ENCODE measurements around the gene DIAPH3.

Gene DIAPH3

GRCh38 chr13:59659981-59660380 is 503.7 kb downstream of the DIAPH3 start:
- no peak for DNase-seq

GRCh38 chr13:59658738-59659330 is 504.9 kb downstream of the DIAPH3 start:
- no peak for DNase-seq

- DNase-seq: no peak
Observed at GRCh38 chr13:59658027-59658737, 505.5 kb downstream of the DIAPH3 start.

GRCh38 chr13:59653916-59654315 is 509.8 kb downstream of the DIAPH3 start:
- DNase-seq: no peak

GRCh38 chr13:59651479-59651878 is 512.2 kb downstream of the DIAPH3 start:
- DNase-seq: no peak

GRCh38 chr13:59643906-59644626 is 519.7 kb downstream of the DIAPH3 start:
- no peak for DNase-seq

- no peak for DNase-seq
Observed at GRCh38 chr13:59643364-59643841, 520.3 kb downstream of the DIAPH3 start.

GRCh38 chr13:59641817-59642216 is 521.9 kb downstream of the DIAPH3 start:
- no peak for DNase-seq

- no peak for DNase-seq
Observed at GRCh38 chr13:59641261-59641660, 522.5 kb downstream of the DIAPH3 start.

GRCh38 chr13:59638404-59638803 is 525.3 kb downstream of the DIAPH3 start:
- DNase-seq: no peak

GRCh38 chr13:59635589-59635988 is 528.1 kb downstream of the DIAPH3 start:
- DNase-seq: no peak

- no peak for DNase-seq
Observed at GRCh38 chr13:59633290-59633689, 530.4 kb downstream of the DIAPH3 start.

- DNase-seq: no peak
Observed at GRCh38 chr13:59631271-59631670, 532.5 kb downstream of the DIAPH3 start.

GRCh38 chr13:59625111-59625510 is 538.6 kb downstream of the DIAPH3 start:
- no peak for DNase-seq

- no peak for DNase-seq
Observed at GRCh38 chr13:59623206-59623915, 540.4 kb downstream of the DIAPH3 start.

GRCh38 chr13:59621773-59622172 is 542.0 kb downstream of the DIAPH3 start:
- DNase-seq: no peak

All from NCI-H2029 treated with DMSO at 0.1 percent for 48 hours (cell line).